Osteoblast (primary cell): ENCODE measurements around the gene RHBDL3. TPM values are rescaled to one million over a fixed set of nuclear protein-coding genes. Genes with fewer than 3 reads are reported as not detected.

ENCODE experiments used
- DNase-seq: peaks from one replicate; pipeline ENCODE4 v3.0.0; 2011; ENCODE audit warnings: low spot score, mixed read lengths; ENCODE audit not compliant: insufficient read length; ENCODE audit errors: missing footprints
- H2AFZ ChIP-seq: 2 replicates; pipeline ENCODE4 v1.6.0; 2011; ENCODE audit warnings: mild to moderate bottlenecking, low read length
- H3K27ac ChIP-seq: 2 replicates; pipeline ENCODE4 v1.5.1; 2011; ENCODE audit warnings: mild to moderate bottlenecking, low read depth, low read length, moderate library complexity
- H3K27me3 ChIP-seq: 2 replicates; pipeline ENCODE4 v1.6.0; 2012; ENCODE audit warnings: mild to moderate bottlenecking, control low read depth, inconsistent platforms, low read length, moderate library complexity; ENCODE audit not compliant: insufficient read depth
- H3K36me3 ChIP-seq: 2 replicates; pipeline ENCODE4 v1.5.1; 2011; ENCODE audit warnings: mild to moderate bottlenecking, low read length, control low read depth, moderate library complexity; ENCODE audit not compliant: insufficient read depth
- H3K4me1 ChIP-seq: 2 replicates; pipeline ENCODE4 v1.5.1; 2011; ENCODE audit warnings: mild to moderate bottlenecking, low read length, control low read depth, moderate library complexity; ENCODE audit not compliant: insufficient read depth
- H3K4me2 ChIP-seq: 2 replicates; pipeline ENCODE4 v1.6.0; 2011; ENCODE audit warnings: mild to moderate bottlenecking, low read length; ENCODE audit not compliant: insufficient read depth
- H3K4me3 ChIP-seq: fragments of 200-600 bp; sonication (generic); 3 replicates; pipeline ENCODE4 v1.5.1; 2012; ENCODE audit warnings: mild to moderate bottlenecking, low read length, inconsistent platforms; ENCODE audit not compliant: insufficient read depth
- H3K79me2 ChIP-seq: 2 replicates; pipeline ENCODE4 v1.6.0; 2012; ENCODE audit warnings: mild to moderate bottlenecking, low read length, control low read depth, inconsistent platforms; ENCODE audit not compliant: insufficient read depth
- H3K9me3 ChIP-seq: 2 replicates; pipeline ENCODE4 v1.5.1; 2011; ENCODE audit warnings: low read depth, low read length, control low read depth
- H4K20me1 ChIP-seq: 2 replicates; pipeline ENCODE4 v1.6.0; 2012; ENCODE audit warnings: mild to moderate bottlenecking, low read length, control low read depth; ENCODE audit not compliant: insufficient read depth
- total RNA-seq: library from RNA; depleted of rRNA; stranded (reverse); fragments of >200 nt; gene quantifications from 2 replicates; pipeline ENCODE4 v1.2.3, GENCODE V29; 2012
- TF ChIP-seq, protein P1 (sequence below): IDR thresholded peaks from 2 replicates; pipeline ENCODE4 v1.5.1; 2011; ENCODE audit warnings: mild to moderate bottlenecking, low read depth, low read length, moderate library complexity; ENCODE audit errors: extremely low read depth

Gene RHBDL3
- total RNA-seq, 1 donor: under 0.01 TPM

DNA sequence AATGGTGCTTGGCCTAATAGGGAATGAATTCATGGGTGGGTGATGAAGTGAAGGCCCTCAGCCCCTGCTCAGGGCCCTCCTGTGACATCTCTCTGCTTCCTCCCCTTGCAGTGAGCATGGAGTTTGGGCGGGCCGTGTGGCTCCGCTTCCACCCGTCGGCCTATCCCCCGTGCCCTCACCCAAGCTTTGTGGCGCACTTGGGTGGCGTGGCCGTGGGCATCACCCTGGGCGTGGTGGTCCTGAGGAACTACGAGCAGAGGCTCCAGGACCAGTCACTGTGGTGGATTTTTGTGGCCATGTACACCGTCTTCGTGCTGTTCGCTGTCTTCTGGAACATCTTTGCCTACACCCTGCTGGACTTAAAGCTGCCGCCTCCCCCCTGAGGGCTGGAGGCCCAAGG lies 55.2 kb downstream of the RHBDL3 start:
- no peak overlapping the region for H2AFZ ChIP-seq
- H3K4me2 ChIP-seq: no peak overlapping the region
- H3K27ac ChIP-seq: no peak overlapping the region
- DNase-seq: no peak
- H3K36me3 ChIP-seq: no peaks in the 10 kb centered on the region
- peaks cover 7% of the 10 kb centered on the region for H3K27me3 ChIP-seq
- no peak overlapping the region for H3K4me3 ChIP-seq
- H4K20me1 ChIP-seq: no peaks in the 10 kb centered on the region
- H3K9me3 ChIP-seq: no peaks in the 10 kb centered on the region
- H3K4me1 ChIP-seq: peaks cover 10% of the 10 kb centered on the region
- no peaks in the 10 kb centered on the region for H3K79me2 ChIP-seq
- TF ChIP-seq, protein P1, sequence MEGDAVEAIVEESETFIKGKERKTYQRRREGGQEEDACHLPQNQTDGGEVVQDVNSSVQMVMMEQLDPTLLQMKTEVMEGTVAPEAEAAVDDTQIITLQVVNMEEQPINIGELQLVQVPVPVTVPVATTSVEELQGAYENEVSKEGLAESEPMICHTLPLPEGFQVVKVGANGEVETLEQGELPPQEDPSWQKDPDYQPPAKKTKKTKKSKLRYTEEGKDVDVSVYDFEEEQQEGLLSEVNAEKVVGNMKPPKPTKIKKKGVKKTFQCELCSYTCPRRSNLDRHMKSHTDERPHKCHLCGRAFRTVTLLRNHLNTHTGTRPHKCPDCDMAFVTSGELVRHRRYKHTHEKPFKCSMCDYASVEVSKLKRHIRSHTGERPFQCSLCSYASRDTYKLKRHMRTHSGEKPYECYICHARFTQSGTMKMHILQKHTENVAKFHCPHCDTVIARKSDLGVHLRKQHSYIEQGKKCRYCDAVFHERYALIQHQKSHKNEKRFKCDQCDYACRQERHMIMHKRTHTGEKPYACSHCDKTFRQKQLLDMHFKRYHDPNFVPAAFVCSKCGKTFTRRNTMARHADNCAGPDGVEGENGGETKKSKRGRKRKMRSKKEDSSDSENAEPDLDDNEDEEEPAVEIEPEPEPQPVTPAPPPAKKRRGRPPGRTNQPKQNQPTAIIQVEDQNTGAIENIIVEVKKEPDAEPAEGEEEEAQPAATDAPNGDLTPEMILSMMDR: no peak

DNA sequence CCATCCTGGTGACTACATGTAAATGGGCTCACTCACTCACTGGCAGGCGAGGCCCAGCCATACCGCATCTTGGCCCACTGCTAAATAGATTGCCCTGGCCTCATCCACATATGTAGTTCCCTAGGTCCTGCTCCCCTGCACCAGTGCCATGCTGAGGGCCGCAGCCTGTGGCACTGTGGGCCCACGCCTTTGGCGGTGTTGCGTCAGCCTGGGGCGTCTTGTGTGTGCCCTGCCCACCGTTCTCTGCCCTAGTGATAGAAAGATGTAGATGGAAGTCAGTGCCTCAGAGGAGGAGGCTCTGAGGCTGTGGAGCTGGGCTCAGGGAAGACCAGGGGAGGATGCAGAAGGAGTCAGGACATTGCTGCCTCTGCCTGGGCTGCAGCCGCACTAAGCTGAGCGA lies 57.4 kb downstream of the RHBDL3 start:
- TF ChIP-seq, protein P1: no peak
- no peaks in the 10 kb centered on the region for H3K36me3 ChIP-seq
- peaks cover 10% of the 10 kb centered on the region for H3K4me1 ChIP-seq
- no peak overlapping the region for H3K4me2 ChIP-seq
- H3K4me3 ChIP-seq: no peak overlapping the region
- H3K27me3 ChIP-seq: peaks cover 4% of the 10 kb centered on the region
- H2AFZ ChIP-seq: no peak overlapping the region
- DNase-seq: no peak
- no peak overlapping the region for H3K27ac ChIP-seq
- H4K20me1 ChIP-seq: no peaks in the 10 kb centered on the region
- no peaks in the 10 kb centered on the region for H3K79me2 ChIP-seq
- H3K9me3 ChIP-seq: no peaks in the 10 kb centered on the region

DNA sequence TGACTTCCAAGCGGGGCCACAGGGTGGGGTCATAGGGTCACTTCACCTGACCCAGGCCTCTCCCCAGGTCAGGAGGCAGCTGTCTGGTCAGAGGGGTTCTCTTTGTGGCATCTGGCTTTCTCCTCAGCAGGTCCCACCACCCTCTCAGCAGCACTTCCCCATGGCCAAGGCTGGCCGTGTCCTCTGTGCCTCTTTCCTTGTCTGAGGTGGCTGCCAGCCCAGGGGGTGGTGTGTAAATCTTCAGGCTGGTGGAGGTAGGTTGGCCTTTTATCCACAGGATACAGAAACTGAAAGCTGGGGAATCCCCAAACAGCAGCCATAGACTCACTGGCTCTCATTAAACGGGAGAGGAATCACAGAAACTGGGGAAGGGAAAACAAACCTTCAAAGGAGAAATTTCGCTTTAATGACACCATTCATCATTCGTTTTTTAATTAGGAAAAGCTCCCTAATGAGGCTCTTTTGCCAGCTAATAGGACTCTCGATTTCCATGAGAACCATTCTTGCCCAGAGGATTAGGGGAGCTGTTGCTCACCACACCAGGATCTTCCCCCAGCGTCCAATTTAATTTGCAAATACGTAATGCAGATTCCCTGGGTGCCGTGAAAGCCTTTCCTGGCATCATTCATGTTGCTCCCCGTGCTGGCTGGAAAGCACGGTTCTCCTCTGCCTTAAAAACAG lies 58.3 kb downstream of the RHBDL3 start:
- peak overlapping the region; percentile 3 for H3K27ac ChIP-seq
- H3K4me2 ChIP-seq: peak overlapping the region; percentile 92
- no peaks in the 10 kb centered on the region for H3K79me2 ChIP-seq
- TF ChIP-seq, protein P1: no peak
- H3K4me1 ChIP-seq: peaks cover 10% of the 10 kb centered on the region
- H3K9me3 ChIP-seq: no peaks in the 10 kb centered on the region
- peak; percentile 92 for DNase-seq
- H2AFZ ChIP-seq: peak overlapping the region; percentile 95
- no peaks in the 10 kb centered on the region for H3K36me3 ChIP-seq
- peak overlapping the region; percentile 72 for H3K4me3 ChIP-seq
- H4K20me1 ChIP-seq: no peaks in the 10 kb centered on the region
- H3K27me3 ChIP-seq: no peaks in the 10 kb centered on the region

DNA sequence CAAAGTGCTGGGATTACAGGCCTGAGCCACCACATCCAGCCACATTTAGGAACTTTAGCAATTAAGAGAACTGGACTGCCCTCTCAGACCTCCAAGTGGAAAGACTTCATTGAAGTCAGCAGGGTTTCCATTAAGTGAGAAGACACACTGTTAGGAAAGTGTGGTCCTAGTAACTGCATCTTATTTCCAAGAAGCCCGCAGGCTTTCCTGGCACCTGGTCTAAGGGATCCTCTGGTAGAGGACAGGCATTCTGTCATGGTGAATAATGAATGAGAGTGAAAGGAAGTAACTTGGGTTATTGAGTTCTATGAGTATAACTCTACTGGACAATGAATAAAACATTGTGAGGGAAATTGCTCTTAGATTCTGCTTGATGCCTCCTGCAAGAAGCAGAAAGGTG lies 62.3 kb downstream of the RHBDL3 start:
- DNase-seq: peak; percentile 64
- Histone ChIP-seq H3K4me2 (no peak overlapping the region), H3K4me3 (no peak overlapping the region), H3K36me3 (peaks cover 4% of the 10 kb centered on the region), H2AFZ (no peak overlapping the region), H3K27ac (no peak overlapping the region), H4K20me1 (no peaks in the 10 kb centered on the region), H3K79me2 (no peaks in the 10 kb centered on the region), H3K4me1 (peaks cover 13% of the 10 kb centered on the region), H3K27me3 (no peaks in the 10 kb centered on the region), H3K9me3 (no peaks in the 10 kb centered on the region)
- TF ChIP-seq, protein P1: no peak
